ENCODE data around the gene DLL1. TPM values are rescaled to one million over a fixed set of nuclear protein-coding genes. Genes with fewer than 3 reads are reported as not detected.

Gene DLL1
- total and polyA plus RNA-seq, 2 donors from 2014 or later: 4.5 to 11.9 TPM

GRCh38 chr6:170288091-170288631, 2.7 kb downstream of the DLL1 start:
- DNase-seq (peak in 2 of 5 donors; percentile 48 to 79), FAIRE-seq (no peak)
- peaks cover 14% of the 10 kb centered on the region for H3K27me3 ChIP-seq (ENCODE audit: control insufficient read depth, insufficient read depth, low read length)
- H3K27ac ChIP-seq (ENCODE audit: low read depth in 2 of 2, low read length in 2 of 2): no peak overlapping the region
- no peaks in the 10 kb centered on the region for H3K36me3 ChIP-seq (ENCODE audit: control insufficient read depth in 2 of 3, insufficient read depth in 3 of 3, low read length in 3 of 3)
- H3K9ac ChIP-seq (ENCODE audit: low read length in 3 of 3): no peak overlapping the region
- no peaks in the 10 kb centered on the region for H3K9me3 ChIP-seq (ENCODE audit: control insufficient read depth in 2 of 3, insufficient read depth in 1 of 3, low read length in 3 of 3)
- intact Hi-C loops (cut with DNase I): no loop called here
- peaks cover 0 to 25% (median 0%) of the 10 kb centered on the region in 3 donors for H3K4me1 ChIP-seq (ENCODE audit: control insufficient read depth in 2 of 3, insufficient read depth in 2 of 3, low read depth in 1 of 3, low read length in 3 of 3)
- TF ChIP-seq CTCF (IDR thresholded peaks at IDR 0.05; ENCODE audit: borderline replicate concordance, extremely low read depth, insufficient read depth): no peak
- peak overlapping the region in 2 of 3 donors; percentile 53 to 64 for H3K4me3 ChIP-seq (ENCODE audit: low read length in 3 of 3)

- peaks cover 10% of the 10 kb centered on the region for H3K27me3 ChIP-seq (ENCODE audit: control insufficient read depth, insufficient read depth, low read length)
- intact Hi-C loops (cut with DNase I): no loop called here
- peak overlapping the region in 1 of 2 donors; percentile 15 for H3K27ac ChIP-seq (ENCODE audit: low read depth in 2 of 2, low read length in 2 of 2)
- no peak for TF ChIP-seq CTCF (IDR thresholded peaks at IDR 0.05; ENCODE audit: borderline replicate concordance, extremely low read depth, insufficient read depth)
- H3K36me3 ChIP-seq (ENCODE audit: control insufficient read depth in 2 of 3, insufficient read depth in 3 of 3, low read length in 3 of 3): no peaks in the 10 kb centered on the region
- peaks cover 0 to 22% (median 0%) of the 10 kb centered on the region in 3 donors for H3K4me1 ChIP-seq (ENCODE audit: control insufficient read depth in 2 of 3, insufficient read depth in 2 of 3, low read depth in 1 of 3, low read length in 3 of 3)
- no peaks in the 10 kb centered on the region for H3K9me3 ChIP-seq (ENCODE audit: control insufficient read depth in 2 of 3, insufficient read depth in 1 of 3, low read length in 3 of 3)
- H3K4me3 ChIP-seq (ENCODE audit: low read length in 3 of 3): no peak overlapping the region
- no peak overlapping the region for H3K9ac ChIP-seq (ENCODE audit: low read length in 3 of 3)
- FAIRE-seq (no peak), DNase-seq (peak in 2 of 5 donors; percentile 43 to 61)
Observed at GRCh38 chr6:170287371-170287876, 3.5 kb downstream of the DLL1 start.

- H3K4me3 ChIP-seq (ENCODE audit: low read length in 3 of 3): no peak overlapping the region
- H3K36me3 ChIP-seq (ENCODE audit: control insufficient read depth in 2 of 3, insufficient read depth in 3 of 3, low read length in 3 of 3): no peaks in the 10 kb centered on the region
- DNase-seq (no peak), FAIRE-seq (no peak)
- intact Hi-C loops (cut with DNase I): no loop called here
- peaks cover 0 to 19% (median 0%) of the 10 kb centered on the region in 3 donors for H3K4me1 ChIP-seq (ENCODE audit: control insufficient read depth in 2 of 3, insufficient read depth in 2 of 3, low read depth in 1 of 3, low read length in 3 of 3)
- H3K9ac ChIP-seq (ENCODE audit: low read length in 3 of 3): no peak overlapping the region
- no peaks in the 10 kb centered on the region for H3K9me3 ChIP-seq (ENCODE audit: control insufficient read depth in 2 of 3, insufficient read depth in 1 of 3, low read length in 3 of 3)
- peak overlapping the region in 1 of 2 donors; percentile 15 for H3K27ac ChIP-seq (ENCODE audit: low read depth in 2 of 2, low read length in 2 of 2)
- no peak for TF ChIP-seq CTCF (IDR thresholded peaks at IDR 0.05; ENCODE audit: borderline replicate concordance, extremely low read depth, insufficient read depth)
- H3K27me3 ChIP-seq (ENCODE audit: control insufficient read depth, insufficient read depth, low read length): peaks cover 8% of the 10 kb centered on the region
Observed at GRCh38 chr6:170286934-170287265, 4.0 kb downstream of the DLL1 start.
